IMR-90 (cell line): ENCODE measurements around the gene SUGCT.

Source experiments
- CEBPB ChIP-seq: IDR thresholded peaks from 2 replicates; pipeline ENCODE4 v1.6.1; 2012; ENCODE audit warnings: low read depth, low read length, improper control_type of control experiment
- CHD1 ChIP-seq: IDR thresholded peaks from 2 replicates; pipeline ENCODE4 v1.6.1; 2012; ENCODE audit warnings: low read depth, low read length, improper control_type of control experiment
- CTCF ChIP-seq: conservative IDR thresholded peaks from 2 replicates; pipeline ENCODE4 v1.5.1; 2012; ENCODE audit warnings: mild to moderate bottlenecking, low read depth, low read length, improper control_type of control experiment
- MAZ ChIP-seq: IDR thresholded peaks from 2 replicates; pipeline ENCODE4 v1.6.1; 2012; ENCODE audit warnings: low read depth, mild to moderate bottlenecking, low read length, improper control_type of control experiment, moderate library complexity, borderline replicate concordance
- MXI1 ChIP-seq: IDR thresholded peaks from 2 replicates; pipeline ENCODE4 v1.6.1; 2012; ENCODE audit warnings: low read depth, mild to moderate bottlenecking, low read length, moderate library complexity, borderline replicate concordance
- NFE2L2 ChIP-seq: fragments of 150-350 bp; IDR thresholded peaks from 2 replicates; pipeline ENCODE4 v1.6.1; 2016; ENCODE audit warnings: low read depth, mild to moderate bottlenecking, low read length
- POLR2A ChIP-seq: IDR thresholded peaks from 2 replicates; pipeline ENCODE4 v1.6.1; 2012; ENCODE audit warnings: mild to moderate bottlenecking, low read depth, low read length
- RAD21 ChIP-seq: IDR thresholded peaks from 2 replicates; pipeline ENCODE4 v1.6.1; 2012; ENCODE audit warnings: low read length, improper control_type of control experiment
- RCOR1 ChIP-seq: IDR thresholded peaks from 2 replicates; pipeline ENCODE4 v1.6.1; 2012; ENCODE audit warnings: mild to moderate bottlenecking, low read length, improper control_type of control experiment; ENCODE audit not compliant: insufficient replicate concordance
- RFX5 ChIP-seq: IDR thresholded peaks from 2 replicates; pipeline ENCODE4 v1.8.0; 2012; ENCODE audit warnings: low read depth, mild to moderate bottlenecking, low read length, moderate library complexity
- SMC3 ChIP-seq: fragments of 150-350 bp; IDR thresholded peaks from 2 replicates; pipeline ENCODE4 v1.6.1; 2016; ENCODE audit warnings: low read depth, mild to moderate bottlenecking, antibody characterized with exemption, low read length, moderate library complexity
- USF2 ChIP-seq: fragments of 150-350 bp; IDR thresholded peaks from 2 replicates; pipeline ENCODE4 v1.6.1; 2017; ENCODE audit warnings: mild to moderate bottlenecking, antibody characterized with exemption, low read length, low read depth
- TF ChIP-seq, protein P1 (sequence below): fragments of 150-350 bp; IDR thresholded peaks from 2 replicates; pipeline ENCODE4 v1.6.1; 2016; ENCODE audit warnings: low read depth, mild to moderate bottlenecking, low read length, moderate library complexity, borderline replicate concordance

- TF ChIP-seq CTCF = no peak
- TF ChIP-seq RAD21 = no peak
- TF ChIP-seq POLR2A = no peak
- no peak for TF ChIP-seq RCOR1
- TF ChIP-seq, protein P1, sequence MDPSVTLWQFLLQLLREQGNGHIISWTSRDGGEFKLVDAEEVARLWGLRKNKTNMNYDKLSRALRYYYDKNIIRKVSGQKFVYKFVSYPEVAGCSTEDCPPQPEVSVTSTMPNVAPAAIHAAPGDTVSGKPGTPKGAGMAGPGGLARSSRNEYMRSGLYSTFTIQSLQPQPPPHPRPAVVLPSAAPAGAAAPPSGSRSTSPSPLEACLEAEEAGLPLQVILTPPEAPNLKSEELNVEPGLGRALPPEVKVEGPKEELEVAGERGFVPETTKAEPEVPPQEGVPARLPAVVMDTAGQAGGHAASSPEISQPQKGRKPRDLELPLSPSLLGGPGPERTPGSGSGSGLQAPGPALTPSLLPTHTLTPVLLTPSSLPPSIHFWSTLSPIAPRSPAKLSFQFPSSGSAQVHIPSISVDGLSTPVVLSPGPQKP = no peak
- no peak for TF ChIP-seq SMC3
- TF ChIP-seq RFX5 = no peak
- TF ChIP-seq NFE2L2 = no peak
- no peak for TF ChIP-seq CEBPB
- TF ChIP-seq MXI1 = no peak
- no peak for TF ChIP-seq USF2
- no peak for TF ChIP-seq CHD1
- TF ChIP-seq MAZ = no peak
These were observed 464.1 kb downstream of the SUGCT start for GRCh38 chr7:40598915-40599314.
